WTC11 (cell line): Measurements from ENCODE around the gene PTGDR. TPM values are rescaled to one million over a fixed set of nuclear protein-coding genes. Genes with fewer than 3 reads are reported as not detected.
A peak's percentile ranks its signal among the peaks of the same experiment; 100 is the strongest.

ENCODE experiments used
- ATAC-seq: fragments of 200-7000 bp; cut with Tn5 transposase; 2 replicates; pipeline ENCODE4 v1.10.0; 2021; ENCODE audit warnings: mild to moderate bottlenecking, moderate library complexity
- CTCF ChIA-PET: fragments of 300-600 bp; sonication (Branson Sonifier 250); formaldehyde crosslinking; loops from one replicate; lab custom pipeline; 2021; ENCODE audit warnings: antibody characterized with exemption; lab: Charles Lee
- POLR2A ChIA-PET: fragments of 350-600 bp; sonication (Branson Sonifier 250); formaldehyde crosslinking; loops from one replicate; lab custom pipeline; 2021; ENCODE audit warnings: antibody characterized with exemption; lab: Charles Lee
- DNase-seq: peaks from one replicate; pipeline ENCODE4 v3.0.0; 2021; ENCODE audit warnings: low spot score
- H3K27ac Mint-ChIP-seq: 2 replicates; pipeline ENCODE4 v1.8.0; 2021; ENCODE audit warnings: mixed read lengths
- H3K27me3 Mint-ChIP-seq: 2 replicates; pipeline ENCODE4 v1.8.0; 2021; ENCODE audit warnings: low read depth, mild to moderate bottlenecking, moderate library complexity, mixed read lengths
- H3K36me3 Mint-ChIP-seq: 2 replicates; pipeline ENCODE4 v1.8.0; 2021; ENCODE audit warnings: mixed read lengths
- H3K4me1 Mint-ChIP-seq: 2 replicates; pipeline ENCODE4 v1.8.0; 2022; ENCODE audit warnings: mixed read lengths
- H3K4me3 Mint-ChIP-seq: 2 replicates; pipeline ENCODE4 v1.8.0; 2021; ENCODE audit warnings: mild to moderate bottlenecking, moderate library complexity, mixed read lengths
- H3K9me3 Mint-ChIP-seq: 2 replicates; pipeline ENCODE4 v1.8.0; 2021; ENCODE audit warnings: mixed read lengths
- AFF4 ChIP-seq: sonication (generic); formaldehyde crosslinking; IDR thresholded peaks from 2 replicates; pipeline ENCODE4 v1.8.1; 2023; ENCODE audit warnings: mild to moderate bottlenecking, missing genetic modification reagents, borderline replicate concordance
- ATF2 ChIP-seq: sonication (generic); formaldehyde crosslinking; IDR thresholded peaks from 2 replicates; pipeline ENCODE4 v1.8.1; 2022; ENCODE audit warnings: low read depth, missing genetic modification reagents, borderline replicate concordance
- ATF3 ChIP-seq: sonication (generic); formaldehyde crosslinking; conservative IDR thresholded peaks from 2 replicates; pipeline ENCODE4 v1.8.1; 2022; ENCODE audit warnings: mild to moderate bottlenecking, missing genetic modification reagents
- IRF1 ChIP-seq: sonication (generic); formaldehyde crosslinking; IDR thresholded peaks from 2 replicates; pipeline ENCODE4 v1.8.0; 2023; ENCODE audit warnings: missing genetic modification reagents
- JUN ChIP-seq: sonication (generic); formaldehyde crosslinking; IDR thresholded peaks from 2 replicates; pipeline ENCODE4 v1.8.0; 2023; ENCODE audit warnings: mild to moderate bottlenecking, missing genetic modification reagents
- SMAD3 ChIP-seq: sonication (generic); formaldehyde crosslinking; IDR thresholded peaks from 2 replicates; pipeline ENCODE4 v1.8.0; 2022; ENCODE audit warnings: missing genetic modification reagents, mild to moderate bottlenecking, borderline replicate concordance
- TEAD4 ChIP-seq: sonication (generic); formaldehyde crosslinking; IDR thresholded peaks from 2 replicates; pipeline ENCODE4 v1.8.0; 2022; ENCODE audit warnings: mild to moderate bottlenecking, missing genetic modification reagents
- ZBTB43 ChIP-seq: sonication (generic); formaldehyde crosslinking; IDR thresholded peaks from 2 replicates; pipeline ENCODE4 v1.8.1; 2023; ENCODE audit warnings: mild to moderate bottlenecking, missing genetic modification reagents
- ZMAT4 ChIP-seq: fragments of 250-450 bp; sonication (Bioruptor Pico); IDR thresholded peaks from 2 replicates; pipeline ENCODE4 v1.9.0; 2021; ENCODE audit warnings: mild to moderate bottlenecking
- ZNF138 ChIP-seq: sonication (generic); formaldehyde crosslinking; conservative IDR thresholded peaks from 2 replicates; pipeline ENCODE4 v1.8.1; 2022; ENCODE audit warnings: mild to moderate bottlenecking, moderate library complexity, missing genetic modification reagents
- ZNF281 ChIP-seq: sonication (generic); formaldehyde crosslinking; IDR thresholded peaks from 2 replicates; pipeline ENCODE4 v1.8.0; 2023; ENCODE audit warnings: mild to moderate bottlenecking, missing genetic modification reagents
- ZNF425 ChIP-seq: fragments of 250-450 bp; sonication (Bioruptor Pico); conservative IDR thresholded peaks from 2 replicates; pipeline ENCODE4 v1.9.0; 2021; ENCODE audit warnings: mild to moderate bottlenecking
- ZNF671 ChIP-seq: fragments of 250-450 bp; sonication (Bioruptor Pico); IDR thresholded peaks from 2 replicates; pipeline ENCODE4 v1.8.0; 2021; ENCODE audit warnings: mild to moderate bottlenecking
- ZSCAN18 ChIP-seq: fragments of 250-450 bp; sonication (Bioruptor Pico); IDR thresholded peaks from 2 replicates; pipeline ENCODE4 v2.1.2; 2022; ENCODE audit warnings: mild to moderate bottlenecking, moderate library complexity
- total RNA-seq: library from RNA; stranded (reverse); gene quantifications from 3 replicates; pipeline ENCODE4 v1.2.3, GENCODE V29; 2021

The PTGDR gene
- total RNA-seq, 1 experiment from 2014 or later = 0.24 TPM

- no peak for TF ChIP-seq ZBTB43 (CRISPR knock-in tag)
- TF ChIP-seq ZMAT4 (CRISPR knock-in tag) = no peak
These were observed 40.4 kb downstream of the PTGDR start (continued) for GRCh38 chr14:52307905-52308304.

- Mint-ChIP-seq H3K36me3 (no peaks in the 10 kb centered on the region), H3K27ac (no peak overlapping the region), H3K9me3 (no peaks in the 10 kb centered on the region), H3K4me3 (no peak overlapping the region), H3K4me1 (peaks cover 22% of the 10 kb centered on the region), H3K27me3 (peaks cover 44% of the 10 kb centered on the region)
- no peak for ATAC-seq
- CTCF ChIA-PET = no interaction called here
- POLR2A ChIA-PET = no interaction called here
- TF ChIP-seq ZSCAN18 (CRISPR knock-in tag) = no peak
- TF ChIP-seq TEAD4 (CRISPR knock-in tag) = no peak
- no peak for TF ChIP-seq AFF4
- no peak for TF ChIP-seq JUN (CRISPR knock-in tag)
- TF ChIP-seq ZNF281 (CRISPR knock-in tag) = no peak
- no peak for TF ChIP-seq ZNF138
- DNase-seq = no peak
These were observed 43.0 kb downstream of the PTGDR start for GRCh38 chr14:52310541-52310940.

- Mint-ChIP-seq H3K27me3 (peaks cover 68% of the 10 kb centered on the region), H3K4me1 (peaks cover 32% of the 10 kb centered on the region), H3K36me3 (no peaks in the 10 kb centered on the region)
- no peak for TF ChIP-seq IRF1
- TF ChIP-seq, all 79 proteins: peak for 0
- Mint-ChIP-seq H3K4me3 (peak overlapping the region; percentile 93; the same call in 1 of the 2 replicates), H3K9me3 (no peaks in the 10 kb centered on the region), H3K27ac (no peak overlapping the region)
- ChIA-PET POLR2A (no interaction called here), CTCF (no interaction called here)
- ATAC-seq (no peak), DNase-seq (no peak)
These were observed 45.4 kb downstream of the PTGDR start for GRCh38 chr14:52312931-52313355.

GRCh38 chr14:52313462-52313861 is 46.0 kb downstream of the PTGDR start:
- Mint-ChIP-seq H3K4me1 (peaks cover 32% of the 10 kb centered on the region), H3K27me3 (peaks cover 72% of the 10 kb centered on the region)
- no peak for DNase-seq
- TF ChIP-seq ZNF671 (CRISPR knock-in tag) (no peak), ZMAT4 (CRISPR knock-in tag) (no peak), ATF3 (CRISPR knock-in tag) (no peak), SMAD3 (CRISPR knock-in tag) (no peak), ATF2 (no peak), JUN (CRISPR knock-in tag) (no peak), ZNF425 (CRISPR knock-in tag) (no peak)

More at GRCh38 chr14:52313462-52313861, 46.0 kb downstream of the PTGDR start:
- no peak for ATAC-seq
- ChIA-PET POLR2A (no interaction called here), CTCF (interaction anchor here (1.4 kb wide), 1 partner anchor 91 kb away, joined by 3 read pairs; no protein-coding TSS in a partner anchor)
- Mint-ChIP-seq H3K27ac (no peak overlapping the region), H3K9me3 (no peaks in the 10 kb centered on the region), H3K36me3 (no peaks in the 10 kb centered on the region), H3K4me3 (peak overlapping the region; percentile 93)
